Measurements from ENCODE around the gene RHOB. TPM values are rescaled to one million over a fixed set of nuclear protein-coding genes. Genes with fewer than 3 reads are reported as not detected.

RHOB gene
- total and polyA plus RNA-seq, 2 of the 13 experiments (the other 11 are each of a cell fraction or from before 2014, with no cell fraction given), result 192 to 268 TPM

DNA sequence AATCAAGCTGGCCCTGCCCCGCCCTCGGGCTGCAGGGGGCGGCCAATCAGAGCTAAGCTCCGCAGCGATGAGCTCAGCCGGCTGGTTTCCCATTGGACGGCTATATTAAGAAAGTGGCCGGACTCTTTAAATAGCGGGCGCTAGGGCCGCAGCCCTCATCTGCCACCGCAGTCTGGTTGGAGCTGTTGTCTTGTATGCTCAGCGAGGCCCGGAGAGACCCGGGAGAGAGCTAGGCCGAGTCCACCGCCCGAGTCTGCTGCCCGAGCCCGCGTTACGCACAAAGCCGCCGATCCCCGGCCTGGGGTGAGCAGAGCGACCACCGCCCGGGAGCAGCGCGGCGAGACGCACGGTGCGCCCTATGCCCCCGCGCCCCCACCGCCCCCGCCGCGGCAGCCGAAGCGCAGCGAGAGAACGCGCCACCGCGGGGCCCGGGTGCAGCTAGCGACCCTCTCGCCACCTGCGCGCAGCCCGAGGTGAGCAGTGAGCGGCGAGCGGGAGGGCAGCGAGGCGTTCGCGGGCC lies at the start of gene RHOB (continued):
- TF ChIP-seq ARHGAP35 (CRISPR knock-in tag; IDR thresholded peaks at IDR 0.05; ENCODE audit: borderline replicate concordance) (no peak), KLF11 (CRISPR knock-in tag; IDR thresholded peaks at IDR 0.05) (peak; percentile 88), HOXA5 (CRISPR knock-in tag; IDR thresholded peaks at IDR 0.05) (peak; percentile 98), ZNF24 (IDR thresholded peaks at IDR 0.05) (peak; percentile 70; the same call in 1 of the 2 replicates), MIER2 (CRISPR knock-in tag; IDR thresholded peaks at IDR 0.05) (0 out of 2 replicates have a peak, but pooled peaks have one; percentile 37), BORCS8-MEF2B (CRISPR knock-in tag; IDR thresholded peaks at IDR 0.05) (peak; percentile 80; the same call in 1 of the 2 replicates), ZNF326 (CRISPR knock-in tag; IDR thresholded peaks at IDR 0.05; ENCODE audit: borderline replicate concordance) (no peak), KMT2B (CRISPR knock-in tag; IDR thresholded peaks at IDR 0.05) (peak; percentile 32; the same call in 1 of the 2 replicates), SNAI1 (CRISPR knock-in tag; IDR thresholded peaks at IDR 0.05; ENCODE audit: borderline replicate concordance) (peak; percentile 50; the same call in 1 of the 2 replicates), STAT5B (CRISPR knock-in tag; IDR thresholded peaks at IDR 0.05) (no peak), MTA3 (CRISPR knock-in tag; IDR thresholded peaks at IDR 0.05) (no peak), ZNF232 (CRISPR knock-in tag; IDR thresholded peaks at IDR 0.05; ENCODE audit: borderline replicate concordance) (peak; percentile 97), BHLHE40 (IDR thresholded peaks at IDR 0.05; ENCODE audit: low read length) (peak; percentile 56), CHD4 (IDR thresholded peaks at IDR 0.05; ENCODE audit: borderline replicate concordance, low read length) (no peak)
- TF ChIP-seq, protein P1, sequence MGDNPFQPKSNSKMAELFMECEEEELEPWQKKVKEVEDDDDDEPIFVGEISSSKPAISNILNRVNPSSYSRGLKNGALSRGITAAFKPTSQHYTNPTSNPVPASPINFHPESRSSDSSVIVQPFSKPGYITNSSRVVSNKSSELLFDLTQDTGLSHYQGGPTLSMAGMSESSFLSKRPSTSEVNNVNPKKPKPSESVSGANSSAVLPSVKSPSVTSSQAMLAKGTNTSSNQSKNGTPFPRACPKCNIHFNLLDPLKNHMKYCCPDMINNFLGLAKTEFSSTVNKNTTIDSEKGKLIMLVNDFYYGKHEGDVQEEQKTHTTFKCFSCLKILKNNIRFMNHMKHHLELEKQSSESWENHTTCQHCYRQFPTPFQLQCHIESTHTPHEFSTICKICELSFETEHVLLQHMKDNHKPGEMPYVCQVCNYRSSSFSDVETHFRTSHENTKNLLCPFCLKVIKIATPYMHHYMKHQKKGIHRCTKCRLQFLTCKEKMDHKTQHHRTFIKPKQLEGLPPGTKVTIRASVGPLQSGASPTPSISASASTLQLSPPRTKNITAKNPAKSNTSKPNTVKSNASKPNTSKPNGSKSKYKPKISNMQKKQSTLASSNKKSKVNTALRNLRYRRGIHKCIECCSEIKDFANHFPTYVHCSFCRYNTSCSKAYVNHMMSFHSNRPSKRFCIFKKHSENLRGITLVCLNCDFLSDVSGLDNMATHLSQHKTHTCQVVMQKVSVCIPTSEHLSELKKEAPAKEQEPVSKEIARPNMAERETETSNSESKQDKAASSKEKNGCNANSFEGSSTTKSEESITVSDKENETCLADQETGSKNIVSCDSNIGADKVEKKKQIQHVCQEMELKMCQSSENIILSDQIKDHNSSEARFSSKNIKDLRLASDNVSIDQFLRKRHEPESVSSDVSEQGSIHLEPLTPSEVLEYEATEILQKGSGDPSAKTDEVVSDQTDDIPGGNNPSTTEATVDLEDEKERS (CRISPR knock-in tag; IDR thresholded peaks at IDR 0.05), result peak; percentile 79; the same call in 1 of the 2 replicates
- TF ChIP-seq, protein P2, sequence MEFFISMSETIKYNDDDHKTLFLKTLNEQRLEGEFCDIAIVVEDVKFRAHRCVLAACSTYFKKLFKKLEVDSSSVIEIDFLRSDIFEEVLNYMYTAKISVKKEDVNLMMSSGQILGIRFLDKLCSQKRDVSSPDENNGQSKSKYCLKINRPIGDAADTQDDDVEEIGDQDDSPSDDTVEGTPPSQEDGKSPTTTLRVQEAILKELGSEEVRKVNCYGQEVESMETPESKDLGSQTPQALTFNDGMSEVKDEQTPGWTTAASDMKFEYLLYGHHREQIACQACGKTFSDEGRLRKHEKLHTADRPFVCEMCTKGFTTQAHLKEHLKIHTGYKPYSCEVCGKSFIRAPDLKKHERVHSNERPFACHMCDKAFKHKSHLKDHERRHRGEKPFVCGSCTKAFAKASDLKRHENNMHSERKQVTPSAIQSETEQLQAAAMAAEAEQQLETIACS (CRISPR knock-in tag; IDR thresholded peaks at IDR 0.05), result 0 out of 2 replicates have a peak, but pooled peaks have one; percentile 34
- TF ChIP-seq, protein P3, sequence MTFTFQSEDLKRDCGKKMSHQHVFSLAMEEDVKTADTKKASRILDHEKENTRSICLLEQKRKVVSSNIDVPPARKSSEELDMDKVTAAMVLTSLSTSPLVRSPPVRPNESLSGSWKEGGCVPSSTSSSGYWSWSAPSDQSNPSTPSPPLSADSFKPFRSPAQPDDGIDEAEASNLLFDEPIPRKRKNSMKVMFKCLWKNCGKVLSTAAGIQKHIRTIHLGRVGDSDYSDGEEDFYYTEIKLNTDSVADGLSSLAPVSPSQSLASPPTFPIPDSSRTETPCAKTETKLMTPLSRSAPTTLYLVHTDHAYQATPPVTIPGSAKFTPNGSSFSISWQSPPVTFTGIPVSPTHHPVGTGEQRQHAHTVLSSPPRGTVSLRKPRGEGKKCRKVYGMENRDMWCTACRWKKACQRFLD (CRISPR knock-in tag; IDR thresholded peaks at IDR 0.05; ENCODE audit: borderline replicate concordance), result peak; percentile 97
- TF ChIP-seq, protein P4, sequence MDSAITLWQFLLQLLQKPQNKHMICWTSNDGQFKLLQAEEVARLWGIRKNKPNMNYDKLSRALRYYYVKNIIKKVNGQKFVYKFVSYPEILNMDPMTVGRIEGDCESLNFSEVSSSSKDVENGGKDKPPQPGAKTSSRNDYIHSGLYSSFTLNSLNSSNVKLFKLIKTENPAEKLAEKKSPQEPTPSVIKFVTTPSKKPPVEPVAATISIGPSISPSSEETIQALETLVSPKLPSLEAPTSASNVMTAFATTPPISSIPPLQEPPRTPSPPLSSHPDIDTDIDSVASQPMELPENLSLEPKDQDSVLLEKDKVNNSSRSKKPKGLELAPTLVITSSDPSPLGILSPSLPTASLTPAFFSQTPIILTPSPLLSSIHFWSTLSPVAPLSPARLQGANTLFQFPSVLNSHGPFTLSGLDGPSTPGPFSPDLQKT (CRISPR knock-in tag; IDR thresholded peaks at IDR 0.05; ENCODE audit: borderline replicate concordance), result peak; percentile 63; the same call in 1 of the 2 replicates
- TF ChIP-seq, protein P5, sequence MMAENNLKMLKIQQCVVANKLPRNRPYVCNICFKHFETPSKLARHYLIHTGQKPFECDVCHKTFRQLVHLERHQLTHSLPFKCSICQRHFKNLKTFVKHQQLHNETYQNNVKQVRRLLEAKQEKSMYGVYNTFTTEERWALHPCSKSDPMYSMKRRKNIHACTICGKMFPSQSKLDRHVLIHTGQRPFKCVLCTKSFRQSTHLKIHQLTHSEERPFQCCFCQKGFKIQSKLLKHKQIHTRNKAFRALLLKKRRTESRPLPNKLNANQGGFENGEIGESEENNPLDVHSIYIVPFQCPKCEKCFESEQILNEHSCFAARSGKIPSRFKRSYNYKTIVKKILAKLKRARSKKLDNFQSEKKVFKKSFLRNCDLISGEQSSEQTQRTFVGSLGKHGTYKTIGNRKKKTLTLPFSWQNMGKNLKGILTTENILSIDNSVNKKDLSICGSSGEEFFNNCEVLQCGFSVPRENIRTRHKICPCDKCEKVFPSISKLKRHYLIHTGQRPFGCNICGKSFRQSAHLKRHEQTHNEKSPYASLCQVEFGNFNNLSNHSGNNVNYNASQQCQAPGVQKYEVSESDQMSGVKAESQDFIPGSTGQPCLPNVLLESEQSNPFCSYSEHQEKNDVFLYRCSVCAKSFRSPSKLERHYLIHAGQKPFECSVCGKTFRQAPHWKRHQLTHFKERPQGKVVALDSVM (CRISPR knock-in tag; IDR thresholded peaks at IDR 0.05), result peak; percentile 64
- TF ChIP-seq, protein P6, sequence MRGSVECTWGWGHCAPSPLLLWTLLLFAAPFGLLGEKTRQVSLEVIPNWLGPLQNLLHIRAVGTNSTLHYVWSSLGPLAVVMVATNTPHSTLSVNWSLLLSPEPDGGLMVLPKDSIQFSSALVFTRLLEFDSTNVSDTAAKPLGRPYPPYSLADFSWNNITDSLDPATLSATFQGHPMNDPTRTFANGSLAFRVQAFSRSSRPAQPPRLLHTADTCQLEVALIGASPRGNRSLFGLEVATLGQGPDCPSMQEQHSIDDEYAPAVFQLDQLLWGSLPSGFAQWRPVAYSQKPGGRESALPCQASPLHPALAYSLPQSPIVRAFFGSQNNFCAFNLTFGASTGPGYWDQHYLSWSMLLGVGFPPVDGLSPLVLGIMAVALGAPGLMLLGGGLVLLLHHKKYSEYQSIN (CRISPR knock-in tag; IDR thresholded peaks at IDR 0.05; ENCODE audit: borderline replicate concordance), result peak; percentile 40; the same call in 1 of the 2 replicates
